SK-N-SH (cell line): ENCODE data around the gene DIPK1A. TPM values are rescaled to one million over a fixed set of nuclear protein-coding genes. Genes with fewer than 3 reads are reported as not detected.

Experiments used
- CTCF ChIA-PET: fragments of 300-600, 350-600 bp; formaldehyde crosslinking; extraction: SDS; loops from one replicate; lab custom pipeline; 2021; lab: Yijun Ruan, JAX
- POLR2A ChIA-PET: fragments of 350-600 bp; sonication (Branson Sonifier 250); formaldehyde crosslinking; extraction: SDS; loops from one replicate; lab custom pipeline; 2020; ENCODE audit warnings: antibody characterized with exemption, inconsistent platforms; lab: Yijun Ruan, JAX
- DNase-seq: peaks from one replicate; pipeline ENCODE4 v3.0.0; 2012
- H2AFZ ChIP-seq: fragments of 200-600 bp; sonication (generic); 2 replicates; pipeline ENCODE4 v1.8.1; 2016; ENCODE audit warnings: antibody characterized with exemption, mild to moderate bottlenecking, low read depth
- H3F3A ChIP-seq: fragments of 200-600 bp; sonication (generic); replicated peaks from 2 replicates; pipeline ENCODE3; 2016; ENCODE audit warnings: antibody characterized with exemption, mild to moderate bottlenecking; ENCODE audit not compliant: insufficient read depth
- H3K27ac ChIP-seq, 2 experiments: fragments of 200-500 bp in 1 of 2; fragments of 200-600 bp in 1 of 2; sonication (Bioruptor generic) in 1 of 2; sonication (generic), shearing (Covaris generic) in 1 of 2; 2 replicates each; pipeline versions ENCODE4 v1.5.1 to v1.6.1; 2014 to 2016; ENCODE audit warnings: low read depth in 2 of 2, inconsistent platforms in 1 of 2, low read length in 1 of 2, mild to moderate bottlenecking in 1 of 2, mixed read lengths in 1 of 2
- H3K27me3 ChIP-seq: fragments of 200-600 bp; sonication (generic), shearing (Covaris generic); 2 replicates; pipeline ENCODE4 v1.6.1; 2016; ENCODE audit warnings: mixed run types; ENCODE audit not compliant: insufficient read depth
- H3K36me3 ChIP-seq, 2 experiments: fragments of 200-500 bp in 1 of 2; fragments of 200-600 bp in 1 of 2; sonication (Bioruptor generic) in 1 of 2; sonication (generic) in 1 of 2; replicated peaks in 1 of 2; 2 replicates each; pipeline versions ENCODE3 to v1.5.1; 2014 to 2016; ENCODE audit warnings: low read length in 1 of 2, mild to moderate bottlenecking in 1 of 2; ENCODE audit not compliant: insufficient read depth in 2 of 2, control insufficient read depth in 1 of 2
- H3K4me1 ChIP-seq, 2 experiments: fragments of 200-500 bp in 1 of 2; fragments of 200-600 bp in 1 of 2; sonication (Bioruptor generic) in 1 of 2; sonication (generic), shearing (Covaris generic) in 1 of 2; 2 replicates each; pipeline versions ENCODE4 v1.5.1 to v1.6.1; 2014 to 2016; ENCODE audit warnings: low read depth in 1 of 2, low read length in 1 of 2, mixed run types in 1 of 2; ENCODE audit not compliant: insufficient read depth in 2 of 2, control insufficient read depth in 1 of 2
- H3K4me2 ChIP-seq: fragments of 200-600 bp; sonication (generic), shearing (Covaris generic); 2 replicates; pipeline ENCODE4 v1.6.1; 2017; ENCODE audit warnings: mixed run types
- H3K4me3 ChIP-seq, 2 experiments: fragments of 200-500 bp in 1 of 2; fragments of 200-600 bp in 1 of 2; sonication (Bioruptor generic) in 1 of 2; sonication (generic), shearing (Covaris generic) in 1 of 2; 2 replicates each; pipeline versions ENCODE4 v1.5.1 to v1.8.1; 2014 to 2016; ENCODE audit warnings: low read depth in 2 of 2, inconsistent platforms in 1 of 2, low read length in 1 of 2, mild to moderate bottlenecking in 1 of 2, mixed read lengths in 1 of 2, moderate library complexity in 1 of 2
- H3K79me2 ChIP-seq: fragments of 200-600 bp; sonication (generic); 2 replicates; pipeline ENCODE4 v1.8.1; 2017; ENCODE audit warnings: mild to moderate bottlenecking; ENCODE audit not compliant: insufficient read depth
- H3K9ac ChIP-seq: fragments of 200-600 bp; sonication (generic); 2 replicates; pipeline ENCODE4 v1.6.1; 2017; ENCODE audit warnings: mixed run types
- H3K9me2 ChIP-seq: fragments of 200-600 bp; sonication (generic); 2 replicates; pipeline ENCODE4 v1.6.1; 2017; ENCODE audit warnings: mixed run types
- H3K9me3 ChIP-seq: fragments of 200-600 bp; sonication (generic); 2 replicates; pipeline ENCODE4 v1.6.1; 2017; ENCODE audit warnings: mixed run types, mild to moderate bottlenecking, moderate library complexity
- H4K20me1 ChIP-seq: fragments of 200-600 bp; sonication (generic); 2 replicates; pipeline ENCODE4 v1.6.1; 2017; ENCODE audit warnings: mild to moderate bottlenecking, mixed run types; ENCODE audit not compliant: insufficient read depth
- CHD2 ChIP-seq: fragments of 150-350 bp; IDR thresholded peaks from 2 replicates; pipeline ENCODE4 v1.6.1; 2018; ENCODE audit warnings: low read length; ENCODE audit not compliant: partially characterized antibody
- CTCF ChIP-seq: fragments of 200-600 bp; sonication (generic); IDR thresholded peaks from 2 replicates; pipeline ENCODE4 v1.6.1; 2017; ENCODE audit warnings: antibody characterized with exemption, mild to moderate bottlenecking, moderate library complexity
- EZH2phosphoT487 ChIP-seq: fragments of 200-600 bp; sonication (generic); IDR thresholded peaks from 2 replicates; pipeline ENCODE4 v1.6.1; 2017; ENCODE audit warnings: low read depth, mixed run types, mild to moderate bottlenecking, antibody characterized with exemption, moderate library complexity, borderline replicate concordance
- FOSL2 ChIP-seq: IDR thresholded peaks from 2 replicates; pipeline ENCODE4 v1.4.0; 2012; ENCODE audit warnings: low read depth, mild to moderate bottlenecking, moderate library complexity, borderline replicate concordance
- FOXJ3 ChIP-seq: sonication (generic); formaldehyde crosslinking; IDR thresholded peaks from 2 replicates; pipeline ENCODE4 v1.5.1; 2020; ENCODE audit warnings: mild to moderate bottlenecking, missing genetic modification reagents
- FOXM1 ChIP-seq: IDR thresholded peaks from 2 replicates; pipeline ENCODE4 v1.4.0; 2012; ENCODE audit warnings: low read depth, mild to moderate bottlenecking
- GABPA ChIP-seq: IDR thresholded peaks from 2 replicates; pipeline ENCODE4 v1.4.0; 2012; ENCODE audit warnings: low read depth, mild to moderate bottlenecking
- JUND ChIP-seq: IDR thresholded peaks from 2 replicates; pipeline ENCODE4 v1.4.0; 2012
- MEF2A ChIP-seq: IDR thresholded peaks from 2 replicates; pipeline ENCODE4 v1.4.0; 2012; ENCODE audit warnings: low read depth, borderline replicate concordance
- NFIC ChIP-seq: IDR thresholded peaks from 2 replicates; pipeline ENCODE4 v1.4.0; 2012; ENCODE audit warnings: borderline replicate concordance
- POLR2AphosphoS5 ChIP-seq: IDR thresholded peaks from 2 replicates; pipeline ENCODE4 v1.6.1; 2012; ENCODE audit warnings: low read depth, low read length
- RCOR1 ChIP-seq: fragments of 150-350 bp; IDR thresholded peaks from 2 replicates; pipeline ENCODE4 v1.6.1; 2017; ENCODE audit warnings: antibody characterized with exemption, low read length
- RXRA ChIP-seq: IDR thresholded peaks from 2 replicates; pipeline ENCODE4 v1.4.0; 2012; ENCODE audit warnings: low read depth, mild to moderate bottlenecking, borderline replicate concordance
- SIN3A ChIP-seq: IDR thresholded peaks from 2 replicates; pipeline ENCODE4 v1.6.1; 2012; ENCODE audit warnings: low read depth, mild to moderate bottlenecking, low read length, moderate library complexity, borderline replicate concordance
- SMC3 ChIP-seq: IDR thresholded peaks from 2 replicates; pipeline ENCODE4 v1.6.1; 2012; ENCODE audit warnings: low read depth, low read length, improper control_type of control experiment
- TCF12 ChIP-seq: IDR thresholded peaks from 2 replicates; pipeline ENCODE4 v1.4.0; 2012
- TEAD4 ChIP-seq: IDR thresholded peaks from 2 replicates; pipeline ENCODE4 v1.4.0; 2012; ENCODE audit warnings: mild to moderate bottlenecking, borderline replicate concordance; ENCODE audit not compliant: insufficient read depth
- YY1 ChIP-seq: IDR thresholded peaks from 2 replicates; pipeline ENCODE4 v1.4.0; 2012; ENCODE audit warnings: low read depth, mild to moderate bottlenecking
- WGBS: methylation state at CpG from one replicate; pipeline ENCODE4 v1.1.6; 2017; ENCODE audit warnings: low lambda C conversion rate; 5-methylcytosine and 5-hydroxymethylcytosine counted together
- polyA plus RNA-seq, 3 experiments: library from polyadenylated mRNA; depleted of rRNA; stranded (reverse); fragments of >200 nt; gene quantifications; 2 replicates each; pipeline ENCODE4 v1.2.3, GENCODE V29; 2012
- TF ChIP-seq, protein P1 (sequence below): IDR thresholded peaks from 2 replicates; pipeline ENCODE4 v1.4.0; 2012; ENCODE audit warnings: low read depth, borderline replicate concordance
- TF ChIP-seq, protein P2 (sequence below): fragments of 150-350 bp; IDR thresholded peaks from 2 replicates; pipeline ENCODE4 v1.6.1; 2017; ENCODE audit warnings: antibody characterized with exemption, low read length, low read depth, borderline replicate concordance

The DIPK1A gene
- polyA plus RNA-seq, 1 of the 3 experiments (the other 2 are of a cell fraction), result 3.4 TPM

- DNase-seq, result no peak
- WGBS, result 88% methylated on average over 1 of the region's 1 CpG
- Histone ChIP-seq H3F3A (peaks cover 4% of the 10 kb centered on the region), H2AFZ (no peak overlapping the region), H3K9me3 (no peaks in the 10 kb centered on the region), H3K36me3 (no peaks in the 10 kb centered on the region), H3K4me1 (peaks cover 10% of the 10 kb centered on the region in 2 experiments; a peak in 3 of 4 replicates), H3K4me2 (no peak overlapping the region), H3K27ac (no peak overlapping the region), H3K27me3 (no peaks in the 10 kb centered on the region), H4K20me1 (no peaks in the 10 kb centered on the region), H3K4me3 (no peak overlapping the region), H3K79me2 (no peaks in the 10 kb centered on the region), H3K9me2 (no peaks in the 10 kb centered on the region), H3K9ac (no peak overlapping the region)
- TF ChIP-seq RXRA, result no peak
- TF ChIP-seq SMC3, result no peak
- no peak for TF ChIP-seq FOXM1
- TF ChIP-seq SIN3A, result no peak
- TF ChIP-seq, protein P1, sequence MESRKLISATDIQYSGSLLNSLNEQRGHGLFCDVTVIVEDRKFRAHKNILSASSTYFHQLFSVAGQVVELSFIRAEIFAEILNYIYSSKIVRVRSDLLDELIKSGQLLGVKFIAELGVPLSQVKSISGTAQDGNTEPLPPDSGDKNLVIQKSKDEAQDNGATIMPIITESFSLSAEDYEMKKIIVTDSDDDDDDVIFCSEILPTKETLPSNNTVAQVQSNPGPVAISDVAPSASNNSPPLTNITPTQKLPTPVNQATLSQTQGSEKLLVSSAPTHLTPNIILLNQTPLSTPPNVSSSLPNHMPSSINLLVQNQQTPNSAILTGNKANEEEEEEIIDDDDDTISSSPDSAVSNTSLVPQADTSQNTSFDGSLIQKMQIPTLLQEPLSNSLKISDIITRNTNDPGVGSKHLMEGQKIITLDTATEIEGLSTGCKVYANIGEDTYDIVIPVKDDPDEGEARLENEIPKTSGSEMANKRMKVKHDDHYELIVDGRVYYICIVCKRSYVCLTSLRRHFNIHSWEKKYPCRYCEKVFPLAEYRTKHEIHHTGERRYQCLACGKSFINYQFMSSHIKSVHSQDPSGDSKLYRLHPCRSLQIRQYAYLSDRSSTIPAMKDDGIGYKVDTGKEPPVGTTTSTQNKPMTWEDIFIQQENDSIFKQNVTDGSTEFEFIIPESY, result no peak
- no peak for TF ChIP-seq CHD2
- TF ChIP-seq MEF2A, result no peak
- no peak for TF ChIP-seq CTCF
- no peak for TF ChIP-seq FOXJ3 (CRISPR knock-in tag)
- TF ChIP-seq TEAD4, result no peak
- no peak for TF ChIP-seq NFIC
- TF ChIP-seq RCOR1, result no peak
- no peak for TF ChIP-seq GABPA
- TF ChIP-seq TCF12, result no peak
- no peak for TF ChIP-seq YY1
- no peak for TF ChIP-seq POLR2AphosphoS5
- no peak for TF ChIP-seq FOSL2
- TF ChIP-seq, protein P2, sequence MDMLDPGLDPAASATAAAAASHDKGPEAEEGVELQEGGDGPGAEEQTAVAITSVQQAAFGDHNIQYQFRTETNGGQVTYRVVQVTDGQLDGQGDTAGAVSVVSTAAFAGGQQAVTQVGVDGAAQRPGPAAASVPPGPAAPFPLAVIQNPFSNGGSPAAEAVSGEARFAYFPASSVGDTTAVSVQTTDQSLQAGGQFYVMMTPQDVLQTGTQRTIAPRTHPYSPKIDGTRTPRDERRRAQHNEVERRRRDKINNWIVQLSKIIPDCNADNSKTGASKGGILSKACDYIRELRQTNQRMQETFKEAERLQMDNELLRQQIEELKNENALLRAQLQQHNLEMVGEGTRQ, result no peak
- no peak for TF ChIP-seq JUND
- TF ChIP-seq EZH2phosphoT487, result no peak
- POLR2A ChIA-PET, result no interaction called here
- CTCF ChIA-PET, result interaction anchor here (1.8 kb wide), 1 partner anchor 89 kb away, joined by 9 read pairs; no protein-coding TSS in a partner anchor
These were observed 13.2 kb downstream of the DIPK1A start for GRCh38 chr1:92948071-92948470.
